Stimulated activated effector memory CD8-positive, alpha-beta T cell treated with anti-CD3 and anti-CD28 coated beads, Interleukin-12 subunit alpha, Interleukin-12 subunit beta, amount 100 ng/mL, for 72 hours (primary cell): ENCODE results near the gene GATA1.

ENCODE experiments used
- ATAC-seq: fragments of 150-1000 bp; cut with Tn5 transposase; 2 replicates; pipeline ENCODE4 v1.10.0; 2021
- DNase-seq, 2 donors: peaks; one replicate each; pipeline ENCODE4 v3.0.0; 2021 to 2022; ENCODE audit warnings: low spot score in 2 of 2
- H3K27ac Mint-ChIP-seq: one replicate; pipeline ENCODE4 v1.8.0; 2022; ENCODE audit warnings: mild to moderate bottlenecking, mixed read lengths
- H3K36me3 Mint-ChIP-seq: one replicate; pipeline ENCODE4 v1.8.0; 2022; ENCODE audit warnings: mild to moderate bottlenecking, mixed read lengths
- H3K4me1 Mint-ChIP-seq: one replicate; pipeline ENCODE4 v1.8.0; 2022; ENCODE audit warnings: mixed read lengths
- H3K4me3 Mint-ChIP-seq: one replicate; pipeline ENCODE4 v1.8.0; 2022; ENCODE audit warnings: mild to moderate bottlenecking, mixed read lengths
- H3K9me3 Mint-ChIP-seq: one replicate; pipeline ENCODE4 v1.8.0; 2022; ENCODE audit warnings: mixed read lengths

Gene GATA1

GRCh38 chrX:48772602-48773001 lies 13.8 kb upstream of the GATA1 start:
- H3K9me3 Mint-ChIP-seq, result no peaks in the 10 kb centered on the region
- H3K36me3 Mint-ChIP-seq, result no peaks in the 10 kb centered on the region
- no peak overlapping the region for H3K4me3 Mint-ChIP-seq
- DNase-seq, result no peak
- no peaks in the 10 kb centered on the region for H3K4me1 Mint-ChIP-seq
- H3K27ac Mint-ChIP-seq, result no peak overlapping the region
- no peak for ATAC-seq

- Mint-ChIP-seq H3K4me3 (no peak overlapping the region), H3K9me3 (no peaks in the 10 kb centered on the region), H3K27ac (no peak overlapping the region), H3K36me3 (no peaks in the 10 kb centered on the region), H3K4me1 (no peaks in the 10 kb centered on the region)
- ATAC-seq (no peak), DNase-seq (no peak)
Observed at GRCh38 chrX:48776818-48777439, 9.5 kb upstream of the GATA1 start.

- ATAC-seq (no peak), DNase-seq (no peak)
- no peak overlapping the region for H3K27ac Mint-ChIP-seq
- no peaks in the 10 kb centered on the region for H3K9me3 Mint-ChIP-seq
- H3K4me1 Mint-ChIP-seq, result no peaks in the 10 kb centered on the region
- no peaks in the 10 kb centered on the region for H3K36me3 Mint-ChIP-seq
- H3K4me3 Mint-ChIP-seq, result no peak overlapping the region
Observed at GRCh38 chrX:48779399-48779798, 7.0 kb upstream of the GATA1 start.

- Mint-ChIP-seq H3K27ac (no peak overlapping the region), H3K4me1 (no peaks in the 10 kb centered on the region), H3K36me3 (no peaks in the 10 kb centered on the region), H3K9me3 (no peaks in the 10 kb centered on the region), H3K4me3 (no peak overlapping the region)
- ATAC-seq (no peak), DNase-seq (no peak)
Observed at GRCh38 chrX:48781705-48782104, 4.7 kb upstream of the GATA1 start.

DNA sequence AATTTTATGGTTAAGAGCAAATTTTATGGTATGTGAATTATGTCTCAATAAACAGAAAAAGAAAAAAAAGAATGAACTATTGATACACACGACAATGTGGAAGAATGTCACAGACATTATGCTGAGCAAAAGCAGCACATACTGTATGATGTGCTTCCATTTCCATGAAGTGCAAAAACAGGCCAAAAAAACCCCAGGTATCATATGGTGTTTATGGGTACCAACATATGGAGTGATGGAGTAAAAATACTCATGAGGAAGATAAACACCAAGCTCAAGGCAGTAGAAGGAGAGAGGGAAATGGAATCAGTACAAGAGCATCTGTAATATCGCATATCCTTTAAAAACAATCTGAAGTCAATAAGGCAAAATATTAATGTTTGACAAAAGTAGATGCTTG lies 4.2 kb upstream of the GATA1 start:
- DNase-seq (no peak), ATAC-seq (no peak)
- H3K4me3 Mint-ChIP-seq, result no peak overlapping the region
- no peaks in the 10 kb centered on the region for H3K9me3 Mint-ChIP-seq
- H3K27ac Mint-ChIP-seq, result no peak overlapping the region
- H3K4me1 Mint-ChIP-seq, result no peaks in the 10 kb centered on the region
- no peaks in the 10 kb centered on the region for H3K36me3 Mint-ChIP-seq

DNA sequence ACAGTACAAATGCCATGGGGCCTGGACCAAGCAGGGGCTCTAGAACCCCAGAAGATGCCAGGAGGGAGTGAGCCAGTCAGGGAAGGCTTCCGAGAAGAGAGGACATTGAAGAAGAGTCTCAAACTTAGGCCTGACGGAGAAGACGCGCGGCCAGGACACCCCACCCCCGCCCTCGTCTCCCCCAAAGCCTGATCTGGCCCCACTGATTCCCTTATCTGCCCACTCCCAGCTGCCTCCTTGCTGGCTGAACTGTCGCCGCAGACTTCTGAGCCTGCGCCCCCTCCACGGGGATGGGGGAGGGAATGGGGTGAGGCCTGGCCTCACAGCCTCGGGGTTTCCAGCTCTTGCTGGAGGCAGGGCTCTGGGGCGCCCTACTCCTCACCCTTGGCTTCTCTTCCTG lies 3.6 kb upstream of the GATA1 start:
- DNase-seq (no peak), ATAC-seq (no peak)
- H3K27ac Mint-ChIP-seq, result no peak overlapping the region
- no peak overlapping the region for H3K4me3 Mint-ChIP-seq
- no peaks in the 10 kb centered on the region for H3K4me1 Mint-ChIP-seq
- H3K9me3 Mint-ChIP-seq, result no peaks in the 10 kb centered on the region
- no peaks in the 10 kb centered on the region for H3K36me3 Mint-ChIP-seq

GRCh38 chrX:48784726-48785125 lies 1.7 kb upstream of the GATA1 start:
- DNase-seq (no peak), ATAC-seq (no peak)
- no peaks in the 10 kb centered on the region for H3K9me3 Mint-ChIP-seq
- H3K4me1 Mint-ChIP-seq, result peaks cover 9% of the 10 kb centered on the region
- H3K27ac Mint-ChIP-seq, result no peak overlapping the region
- no peak overlapping the region for H3K4me3 Mint-ChIP-seq
- no peaks in the 10 kb centered on the region for H3K36me3 Mint-ChIP-seq

DNA sequence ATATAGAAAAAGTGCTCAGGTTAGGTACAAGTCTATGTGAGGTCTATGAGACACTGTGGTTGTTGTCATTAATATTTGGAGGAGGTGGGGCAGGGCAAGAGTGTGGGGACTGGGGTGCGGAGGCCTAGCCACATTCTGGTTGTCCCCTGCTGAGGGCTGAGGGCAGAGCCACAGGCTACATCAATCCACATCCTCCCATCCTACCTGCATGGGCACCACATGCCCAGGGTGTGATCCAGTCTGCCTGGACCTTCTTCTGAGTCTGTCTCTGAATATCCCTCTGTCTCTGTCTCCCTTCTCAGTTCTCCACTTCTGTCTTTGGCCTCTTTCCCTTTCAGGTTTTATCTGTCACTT lies 1.2 kb upstream of the GATA1 start:
- ATAC-seq, result no peak
- Mint-ChIP-seq H3K4me3 (no peak overlapping the region), H3K9me3 (no peaks in the 10 kb centered on the region), H3K27ac (no peak overlapping the region), H3K36me3 (no peaks in the 10 kb centered on the region), H3K4me1 (peaks cover 9% of the 10 kb centered on the region)
- DNase-seq, result no peak

GRCh38 chrX:48785540-48786214 lies 713 bp upstream of the GATA1 start:
- H3K9me3 Mint-ChIP-seq, result no peaks in the 10 kb centered on the region
- peak overlapping the region; percentile 20 for H3K27ac Mint-ChIP-seq
- no peak overlapping the region for H3K4me3 Mint-ChIP-seq
- peaks cover 9% of the 10 kb centered on the region for H3K4me1 Mint-ChIP-seq
- no peaks in the 10 kb centered on the region for H3K36me3 Mint-ChIP-seq
- DNase-seq (no peak), ATAC-seq (no peak)

DNA sequence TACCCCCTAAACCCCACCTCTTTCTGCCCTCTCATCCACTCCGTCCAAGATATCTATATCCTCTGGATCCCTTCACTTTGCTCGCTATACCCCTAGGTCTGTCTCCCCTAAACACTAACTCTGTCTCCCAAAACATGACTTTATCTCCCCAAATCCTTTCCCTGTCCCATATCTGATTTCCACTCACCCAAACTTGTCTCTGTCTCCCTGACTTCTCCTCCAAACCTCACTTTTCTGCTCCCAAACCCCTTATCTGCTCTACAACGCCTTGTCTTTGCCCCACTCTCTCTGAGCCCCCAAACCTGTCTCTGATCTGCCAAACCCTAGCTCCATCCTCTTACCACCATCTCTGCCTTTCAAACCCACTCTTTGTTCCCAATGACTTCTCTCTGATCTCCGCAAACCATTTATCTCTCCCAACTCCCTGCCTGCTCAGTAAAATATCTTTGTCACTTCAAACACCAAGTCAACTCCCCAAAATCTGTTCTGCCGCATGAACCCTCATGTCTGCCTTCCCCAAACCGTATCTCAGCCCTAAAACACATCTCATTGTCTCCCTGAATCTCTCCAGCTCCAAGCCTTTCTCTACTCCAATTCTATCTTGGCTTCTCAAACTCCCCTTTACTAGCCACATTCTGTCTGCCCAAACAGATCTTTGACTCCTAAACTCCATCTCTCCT lies 575 bp downstream of the GATA1 start:
- no peaks in the 10 kb centered on the region for H3K36me3 Mint-ChIP-seq
- H3K27ac Mint-ChIP-seq, result no peak overlapping the region
- no peak overlapping the region for H3K4me3 Mint-ChIP-seq
- ATAC-seq (no peak), DNase-seq (no peak)
- no peaks in the 10 kb centered on the region for H3K9me3 Mint-ChIP-seq
- H3K4me1 Mint-ChIP-seq, result peaks cover 9% of the 10 kb centered on the region

DNA sequence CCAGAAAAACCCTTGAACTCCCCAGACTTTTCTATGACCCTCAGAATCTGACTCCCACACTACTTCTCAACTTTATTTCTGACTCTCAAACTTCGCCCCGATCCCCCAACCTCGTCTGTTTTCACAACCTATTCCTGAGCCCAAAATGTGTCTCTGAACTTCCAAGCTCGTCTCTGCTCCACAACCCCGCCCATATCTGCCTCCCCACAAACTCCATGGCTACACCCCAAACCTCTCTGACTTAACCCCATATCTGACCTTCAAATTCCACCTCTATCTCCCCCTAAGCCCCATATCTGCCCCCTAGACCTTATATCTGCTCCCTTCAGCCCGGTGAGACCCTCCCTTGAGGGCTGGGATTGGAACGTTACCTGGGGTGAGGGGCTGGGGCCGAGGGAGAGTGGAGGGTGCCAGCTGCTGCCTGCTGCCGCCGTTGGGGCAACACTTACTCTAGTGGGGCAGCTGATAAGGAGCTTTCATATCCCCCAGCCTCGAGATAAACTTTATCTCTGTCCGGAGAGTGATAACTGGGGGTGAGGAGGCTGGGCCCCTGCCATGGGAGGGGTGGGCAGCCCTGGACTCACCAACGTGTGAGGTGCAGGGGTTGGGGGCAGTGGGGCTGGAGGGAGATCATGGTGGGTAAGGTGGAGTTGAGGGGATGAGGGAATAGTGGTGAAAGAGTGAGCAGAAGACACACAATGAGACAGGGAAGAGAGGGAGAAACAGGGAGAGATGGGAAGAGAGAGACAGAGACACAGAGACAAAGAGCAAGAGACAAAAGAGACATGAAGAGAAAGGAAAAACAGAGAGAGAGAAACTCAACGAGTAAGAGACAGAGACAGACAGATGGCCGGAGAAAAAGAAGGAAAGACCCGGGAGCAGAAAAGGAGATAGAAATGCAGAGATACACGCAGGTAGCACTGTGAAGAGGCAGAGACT lies 1.4 kb downstream of the GATA1 start:
- no peaks in the 10 kb centered on the region for H3K36me3 Mint-ChIP-seq
- ATAC-seq (no peak), DNase-seq (no peak)
- H3K9me3 Mint-ChIP-seq, result no peaks in the 10 kb centered on the region
- peaks cover 9% of the 10 kb centered on the region for H3K4me1 Mint-ChIP-seq
- H3K27ac Mint-ChIP-seq, result no peak overlapping the region
- H3K4me3 Mint-ChIP-seq, result no peak overlapping the region

GRCh38 chrX:48789366-48790220 lies 3.2 kb downstream of the GATA1 start:
- no peak for DNase-seq
- Mint-ChIP-seq H3K27ac (peak overlapping the region; percentile 69), H3K4me1 (peaks cover 9% of the 10 kb centered on the region), H3K4me3 (no peak overlapping the region), H3K36me3 (no peaks in the 10 kb centered on the region), H3K9me3 (no peaks in the 10 kb centered on the region)
- no peak for ATAC-seq

DNA sequence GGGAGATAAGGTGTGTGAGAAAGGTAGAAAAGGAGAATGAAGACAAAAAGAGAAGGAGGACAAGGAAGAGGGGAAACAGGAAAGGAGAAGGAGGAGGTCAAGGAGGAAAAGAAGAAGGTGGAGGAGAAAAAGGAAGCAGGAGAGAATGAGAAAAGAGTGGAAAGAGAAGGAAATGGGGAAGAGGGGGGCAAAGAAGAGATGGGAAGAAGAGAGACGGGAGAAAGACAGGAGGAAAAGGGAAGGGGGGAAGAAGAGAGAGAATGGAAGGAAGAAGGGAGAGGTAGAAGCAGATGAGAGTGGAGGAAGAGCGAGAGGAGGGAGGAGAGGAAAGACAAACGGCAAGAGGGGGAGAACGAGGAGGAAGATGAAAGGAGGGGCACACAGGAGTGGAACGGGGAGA lies 4.1 kb downstream of the GATA1 start:
- Mint-ChIP-seq H3K9me3 (no peaks in the 10 kb centered on the region), H3K36me3 (no peaks in the 10 kb centered on the region), H3K4me3 (no peak overlapping the region), H3K4me1 (peaks cover 9% of the 10 kb centered on the region), H3K27ac (no peak overlapping the region)
- DNase-seq, result no peak
- no peak for ATAC-seq

DNA sequence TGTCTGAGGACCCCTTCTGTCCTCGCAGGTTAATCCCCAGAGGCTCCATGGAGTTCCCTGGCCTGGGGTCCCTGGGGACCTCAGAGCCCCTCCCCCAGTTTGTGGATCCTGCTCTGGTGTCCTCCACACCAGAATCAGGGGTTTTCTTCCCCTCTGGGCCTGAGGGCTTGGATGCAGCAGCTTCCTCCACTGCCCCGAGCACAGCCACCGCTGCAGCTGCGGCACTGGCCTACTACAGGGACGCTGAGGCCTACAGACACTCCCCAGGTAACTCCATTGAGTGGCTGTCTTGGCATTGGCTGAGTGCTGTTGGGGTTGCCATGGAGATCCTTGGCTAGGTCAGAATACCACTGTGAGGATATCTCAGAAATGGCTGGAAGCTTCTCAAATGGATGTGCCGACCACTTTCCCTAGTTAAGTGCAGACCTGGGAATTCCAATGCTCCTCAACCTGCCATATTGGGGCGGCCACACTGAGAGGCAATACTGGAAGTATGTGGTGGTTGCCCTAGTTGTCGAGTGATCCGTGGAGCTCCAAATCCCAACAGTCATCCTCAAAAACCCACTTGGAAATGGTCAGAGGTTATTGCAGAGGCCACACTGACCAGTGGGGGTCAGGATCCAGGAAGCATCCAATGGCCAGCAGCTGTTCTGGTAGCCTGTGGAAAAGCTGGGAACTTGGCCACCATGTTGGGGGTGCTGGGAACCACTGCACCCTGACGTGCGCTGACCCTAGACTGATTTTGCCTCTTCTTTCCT lies 4.9 kb downstream of the GATA1 start:
- H3K36me3 Mint-ChIP-seq, result no peaks in the 10 kb centered on the region
- DNase-seq (no peak), ATAC-seq (no peak)
- H3K4me3 Mint-ChIP-seq, result no peak overlapping the region
- H3K4me1 Mint-ChIP-seq, result peaks cover 9% of the 10 kb centered on the region
- no peak overlapping the region for H3K27ac Mint-ChIP-seq
- H3K9me3 Mint-ChIP-seq, result no peaks in the 10 kb centered on the region
